A549 (cell line): ENCODE measurements around the gene RUNX1. TPM values are rescaled to one million over a fixed set of nuclear protein-coding genes. Genes with fewer than 3 reads are reported as not detected.
A peak's percentile ranks its signal among the peaks of the same experiment; 100 is the strongest.

Experiments used
- ATAC-seq, 2 experiments: fragments of 200-7000 bp in 1 of 2; fragments of >200 bp in 1 of 2; cut with Nextera tagmentation in 1 of 2; cut with Tn5 transposase in 1 of 2; 3 replicates each; pipeline versions ENCODE4 v1.8.0 to v1.9.1; 2018 to 2020; ENCODE audit warnings: mild to moderate bottlenecking in 1 of 2, moderate library complexity in 1 of 2
- CTCF ChIA-PET: fragments of 300-600 bp; sonication (Branson Sonifier 250); formaldehyde crosslinking; extraction: SDS; loops from one replicate; lab custom pipeline; 2021; ENCODE audit warnings: antibody characterized with exemption, inconsistent platforms; lab: Yijun Ruan, JAX
- POLR2A ChIA-PET: fragments of 350-600 bp; formaldehyde crosslinking; extraction: SDS; loops from one replicate; lab custom pipeline; 2021; ENCODE audit warnings: antibody characterized with exemption, inconsistent platforms; lab: Yijun Ruan, JAX
- DNase-seq, 2 experiments: peaks; one replicate each; pipeline versions ENCODE4 v3.0.0 to v3.0.0-alpha.2; 2011 to 2016; ENCODE audit warnings: low read depth in 1 of 2, low spot score in 1 of 2
- FAIRE-seq: peaks from 2 replicates; lab custom pipeline; 2011; peaks lifted over from hg19 to GRCh38; lab: Jason Lieb, UNC
- H3K27ac ChIP-seq, 2 experiments: fragments of >200 bp; sonication (Bioruptor Twin); formaldehyde crosslinking; 3 replicates each; pipeline ENCODE4 v1.5.1; 2016 to 2017
- H3K4me1 ChIP-seq: fragments of >200 bp; sonication (Bioruptor Twin); formaldehyde crosslinking; 3 replicates; pipeline ENCODE4 v1.6.1; 2016
- H3K4me2 ChIP-seq: fragments of >200 bp; sonication (Bioruptor Twin); formaldehyde crosslinking; 3 replicates; pipeline ENCODE4 v1.6.1; 2016
- H3K4me3 ChIP-seq: fragments of >200 bp; sonication (Bioruptor Twin); formaldehyde crosslinking; 3 replicates; pipeline ENCODE4 v1.5.1; 2016
- H3K9me3 ChIP-seq: fragments of >200 bp; sonication (Bioruptor Twin); formaldehyde crosslinking; 3 replicates; pipeline ENCODE4 v1.6.1; 2016
- BCL3 ChIP-seq: fragments of >200 bp; sonication (Bioruptor Twin); formaldehyde crosslinking; IDR thresholded peaks from 3 replicates; pipeline ENCODE4 v1.6.1; 2016
- BHLHE40 ChIP-seq: IDR thresholded peaks from 2 replicates; pipeline ENCODE4 v1.6.1; 2012; ENCODE audit warnings: low read depth, low read length, inconsistent platforms
- EP300 ChIP-seq, 2 experiments: fragments of >200 bp; sonication (Bioruptor Twin); formaldehyde crosslinking; IDR thresholded peaks; 2 replicates in 1 of 2; 3 replicates in 1 of 2; pipeline ENCODE4 v1.6.1; 2016 to 2017
- FOSB ChIP-seq: fragments of 250-450 bp; sonication (Bioruptor Pico); IDR thresholded peaks from 2 replicates; pipeline ENCODE4 v1.5.0; 2020; ENCODE audit warnings: mild to moderate bottlenecking, moderate library complexity
- FOSL2 ChIP-seq, 2 experiments: fragments of 450-650 bp in 1 of 2; fragments of >200 bp in 1 of 2; sonication (Bioruptor Twin) in 1 of 2; formaldehyde crosslinking; IDR thresholded peaks; 2 replicates each; pipeline versions ENCODE4 v1.5.0 to v1.6.1; 2016 to 2020; ENCODE audit warnings: mild to moderate bottlenecking in 1 of 2, moderate library complexity in 1 of 2
- FOXS1 ChIP-seq: fragments of 250-450 bp; sonication (Bioruptor Pico); IDR thresholded peaks from 2 replicates; pipeline ENCODE4 v1.5.0; 2020; ENCODE audit warnings: mild to moderate bottlenecking, moderate library complexity
- GATA3 ChIP-seq: IDR thresholded peaks from 2 replicates; pipeline ENCODE4 v1.6.1; 2012; ENCODE audit warnings: borderline replicate concordance
- HOXB5 ChIP-seq: fragments of 250-450 bp; sonication (Bioruptor Pico); IDR thresholded peaks from 2 replicates; pipeline ENCODE4 v1.5.0; 2020; ENCODE audit warnings: mild to moderate bottlenecking, moderate library complexity
- JUN ChIP-seq, 2 experiments: fragments of >200 bp; sonication (Bioruptor Twin); formaldehyde crosslinking; IDR thresholded peaks; 2 replicates in 1 of 2; 3 replicates in 1 of 2; pipeline ENCODE4 v1.6.1; 2016 to 2017
- JUNB ChIP-seq: fragments of >200 bp; sonication (Bioruptor Twin); formaldehyde crosslinking; IDR thresholded peaks from 2 replicates; pipeline ENCODE4 v1.6.1; 2016
- KDM1A ChIP-seq: fragments of 200-600 bp; sonication (generic); IDR thresholded peaks from 2 replicates; pipeline ENCODE4 v1.6.1; 2016; ENCODE audit warnings: low read depth, mild to moderate bottlenecking
- MAFK ChIP-seq: fragments of 450-650 bp; IDR thresholded peaks from 2 replicates; pipeline ENCODE4 v1.6.1; 2014; ENCODE audit not compliant: partially characterized antibody
- MAZ ChIP-seq: fragments of 150-350 bp; IDR thresholded peaks from 2 replicates; pipeline ENCODE4 v1.6.1; 2014; ENCODE audit warnings: antibody characterized with exemption, low read depth, low read length, borderline replicate concordance
- NPAS2 ChIP-seq: fragments of 250-450 bp; sonication (Bioruptor Pico); IDR thresholded peaks from 2 replicates; pipeline ENCODE4 v1.8.0; 2022; ENCODE audit warnings: mild to moderate bottlenecking, moderate library complexity, borderline replicate concordance
- NR3C1 ChIP-seq: fragments of >200 bp; sonication (Bioruptor Twin); formaldehyde crosslinking; IDR thresholded peaks from 3 replicates; pipeline ENCODE4 v1.6.1; 2017
- SREBF2 ChIP-seq: fragments of 450-650 bp; IDR thresholded peaks from 2 replicates; pipeline ENCODE4 v1.6.1; 2014; ENCODE audit warnings: mild to moderate bottlenecking, moderate library complexity
- TFCP2L1 ChIP-seq: fragments of 250-450 bp; sonication (Bioruptor Pico); IDR thresholded peaks from 2 replicates; pipeline ENCODE4 v1.5.0; 2021; ENCODE audit warnings: mild to moderate bottlenecking
- ZNF302 ChIP-seq: fragments of 250-450 bp; sonication (Bioruptor Pico); IDR thresholded peaks from 2 replicates; pipeline ENCODE4 v1.9.0; 2021; ENCODE audit warnings: inconsistent platforms, mild to moderate bottlenecking, moderate library complexity
- WGBS: methylation state at CpG from one replicate; pipeline ENCODE4 v1.1.6; 2017; ENCODE audit errors: missing lambda C conversion rate; 5-methylcytosine and 5-hydroxymethylcytosine counted together
- polyA plus RNA-seq, 4 experiments: library from polyadenylated mRNA; depleted of rRNA in 3 of 4; stranded (reverse); fragments of >200 nt; fragmentation: RNase III in 1 of 4; extraction: RNeasy Plus Mini Kit Qiagen cat#74134 plus additional on column Dnase treatment in 1 of 4; gene quantifications; 2 replicates in 3 of 4; 3 replicates in 1 of 4; pipeline ENCODE4 v1.2.3, GENCODE V29; 2011 to 2017

The RUNX1 gene
- polyA plus RNA-seq, 2 of the 4 experiments (the other 2 are of a cell fraction), result 5.5 TPM

GRCh38 chr21:34812504-34813265 lies 236.4 kb downstream of the RUNX1 start:
- peak overlapping the region; percentile 73 for H3K4me2 ChIP-seq
- no peak for TF ChIP-seq FOXS1
- no peak for TF ChIP-seq MAFK
- TF ChIP-seq BCL3, result peak; percentile 30; the same call in 1 of the 3 replicates
- TF ChIP-seq NPAS2 (CRISPR knock-in tag), result no peak
- TF ChIP-seq EP300 (IDR thresholded peaks at IDR 0.05), result peak in 1 of 2 experiments; percentile 79; a peak in 3 of 5 replicates
- no peak for TF ChIP-seq TFCP2L1 (CRISPR knock-in tag)
- peak; percentile 65 for TF ChIP-seq FOSL2 (IDR thresholded peaks at IDR 0.05)
- no peak; the same call in 1 of the 2 replicates for TF ChIP-seq FOSL2 (CRISPR knock-in tag; IDR thresholded peaks at IDR 0.05)
- no peak for TF ChIP-seq SREBF2
- TF ChIP-seq FOSB (CRISPR knock-in tag), result no peak
- peak; percentile 77 for TF ChIP-seq JUNB
- TF ChIP-seq GATA3, result peak; percentile 48; the same call in 1 of the 2 replicates
- TF ChIP-seq JUN (IDR thresholded peaks at IDR 0.05), result peak in 1 of 2 experiments; percentile 63; a peak in 3 of 5 replicates
- H3K9me3 ChIP-seq, result no peaks in the 10 kb centered on the region
- H3K4me3 ChIP-seq, result no peak overlapping the region; the same call in 2 of the 3 replicates
- peaks cover 78% of the 10 kb centered on the region for H3K4me1 ChIP-seq
- CTCF ChIA-PET, result interaction anchor here (0.7 to 3.2 kb wide), 7 partner anchors 10 to 67 kb away, joined by 3 to 21 read pairs (median 3); no protein-coding TSS in a partner anchor
- POLR2A ChIA-PET, result interaction anchor here (0.6 to 2.4 kb wide), 7 partner anchors 24 to 1380 kb away, joined by 3 to 15 read pairs (median 5); no protein-coding TSS in a partner anchor
- peak overlapping the region; percentile 95 to 97 for H3K27ac ChIP-seq
- WGBS, result 41% methylated on average over 7 of the region's 7 CpGs
- FAIRE-seq, result no peak
- ATAC-seq, result peak; percentile 57 to 62; a peak in 5 of 6 replicates
- DNase-seq, result peak in 1 of 2 experiments; percentile 74

GRCh38 chr21:34811368-34811767 lies 237.7 kb downstream of the RUNX1 start:
- TF ChIP-seq NPAS2 (CRISPR knock-in tag), result no peak
- TF ChIP-seq KDM1A, result no peak
- TF ChIP-seq HOXB5 (CRISPR knock-in tag), result no peak
- no peak for TF ChIP-seq BHLHE40
- no peak for TF ChIP-seq NR3C1
- no peak for TF ChIP-seq EP300 (IDR thresholded peaks at IDR 0.05)
- no peak for TF ChIP-seq MAFK
- no peak for TF ChIP-seq FOXS1
- TF ChIP-seq, all 56 proteins: peak for 0

GRCh38 chr21:34810786-34811185 lies 238.3 kb downstream of the RUNX1 start:
- no peak overlapping the region; the same call in 2 of the 3 replicates for H3K4me2 ChIP-seq
- peak overlapping the region; percentile 95 to 97 for H3K27ac ChIP-seq
- FAIRE-seq, result no peak
- CTCF ChIA-PET, result interaction anchor here (0.7 to 2.2 kb wide), 3 partner anchors 11 to 65 kb away, joined by 3 to 6 read pairs (median 5); no protein-coding TSS in a partner anchor
- no peak for TF ChIP-seq MAZ
- no peak for TF ChIP-seq ZNF302
- no peak overlapping the region for H3K4me3 ChIP-seq
- 94% methylated on average over 4 of the region's 6 CpGs for whole genome bisulfite sequencing
- POLR2A ChIA-PET, result no interaction called here
- H3K4me1 ChIP-seq, result peaks cover 82% of the 10 kb centered on the region
- no peak for DNase-seq
- peaks cover 14% of the 10 kb centered on the region for H3K9me3 ChIP-seq
- ATAC-seq, result no peak

More at GRCh38 chr21:34811368-34811767, 237.7 kb downstream of the RUNX1 start:
- POLR2A ChIA-PET, result interaction anchor here (0.9 to 1.7 kb wide), 2 partner anchors 47 to 76 kb away, joined by 3 to 13 read pairs; no protein-coding TSS in a partner anchor
- Histone ChIP-seq H3K4me3 (no peak overlapping the region), H3K4me2 (peak overlapping the region; percentile 73), H3K27ac (peak overlapping the region; percentile 95 to 97), H3K4me1 (peaks cover 88% of the 10 kb centered on the region), H3K9me3 (peaks cover 8% of the 10 kb centered on the region)
- FAIRE-seq (no peak), ATAC-seq (no peak), DNase-seq (no peak)
- WGBS, result 84% methylated on average over 4 of the region's 4 CpGs
- CTCF ChIA-PET, result interaction anchor here (2.2 to 3.2 kb wide), 2 partner anchors 16 to 65 kb away, joined by 6 to 21 read pairs; no protein-coding TSS in a partner anchor
